MM.1S (cell line): ENCODE results near the gene ROCK1.

Experiments
- EZH2 ChIP-seq: fragments of 300-600 bp; sonication (generic); optimal IDR thresholded peaks from 2 replicates; pipeline ENCODE3; 2017; ENCODE audit warnings: low read depth, mild to moderate bottlenecking, antibody characterized with exemption, low read length, mixed read lengths
- TF ChIP-seq, protein P1 (sequence below): fragments of 300-600 bp; sonication (generic); IDR thresholded peaks from 2 replicates; pipeline ENCODE4 v1.5.1; 2016; ENCODE audit warnings: antibody characterized with exemption, low read length, mixed read lengths

DNA sequence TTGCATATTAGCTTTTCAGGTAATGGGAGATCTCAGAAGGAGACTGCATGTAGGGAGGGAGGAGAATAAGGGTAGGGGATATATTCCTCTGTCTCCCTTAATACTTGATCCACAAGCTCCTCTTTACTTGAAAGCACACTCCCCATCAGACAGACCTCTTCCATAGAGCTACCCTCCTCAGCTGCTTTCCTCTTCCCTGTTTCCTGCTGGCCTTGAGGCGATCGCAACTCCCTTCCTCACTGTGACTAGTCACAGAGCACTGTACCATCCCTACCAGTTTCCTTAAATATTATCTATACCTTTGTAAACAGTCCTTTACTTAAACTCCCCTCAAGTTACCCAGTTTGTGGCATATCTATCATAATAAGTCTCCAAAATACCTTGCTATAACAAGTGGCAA, 10.9 kb downstream of the ROCK1 start:
- TF ChIP-seq, protein P1, sequence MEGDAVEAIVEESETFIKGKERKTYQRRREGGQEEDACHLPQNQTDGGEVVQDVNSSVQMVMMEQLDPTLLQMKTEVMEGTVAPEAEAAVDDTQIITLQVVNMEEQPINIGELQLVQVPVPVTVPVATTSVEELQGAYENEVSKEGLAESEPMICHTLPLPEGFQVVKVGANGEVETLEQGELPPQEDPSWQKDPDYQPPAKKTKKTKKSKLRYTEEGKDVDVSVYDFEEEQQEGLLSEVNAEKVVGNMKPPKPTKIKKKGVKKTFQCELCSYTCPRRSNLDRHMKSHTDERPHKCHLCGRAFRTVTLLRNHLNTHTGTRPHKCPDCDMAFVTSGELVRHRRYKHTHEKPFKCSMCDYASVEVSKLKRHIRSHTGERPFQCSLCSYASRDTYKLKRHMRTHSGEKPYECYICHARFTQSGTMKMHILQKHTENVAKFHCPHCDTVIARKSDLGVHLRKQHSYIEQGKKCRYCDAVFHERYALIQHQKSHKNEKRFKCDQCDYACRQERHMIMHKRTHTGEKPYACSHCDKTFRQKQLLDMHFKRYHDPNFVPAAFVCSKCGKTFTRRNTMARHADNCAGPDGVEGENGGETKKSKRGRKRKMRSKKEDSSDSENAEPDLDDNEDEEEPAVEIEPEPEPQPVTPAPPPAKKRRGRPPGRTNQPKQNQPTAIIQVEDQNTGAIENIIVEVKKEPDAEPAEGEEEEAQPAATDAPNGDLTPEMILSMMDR = no peak
- no peak for TF ChIP-seq EZH2
